SH-SY5Y (cell line): ENCODE results near the gene TLCD1.

Experiments used
- GATA2 ChIP-seq: IDR thresholded peaks from 2 replicates; pipeline ENCODE4 v1.6.1; 2011; ENCODE audit warnings: mild to moderate bottlenecking, low read depth, low read length
- GATA3 ChIP-seq: IDR thresholded peaks from 2 replicates; pipeline ENCODE4 v1.6.1; 2011; ENCODE audit warnings: low read depth, mild to moderate bottlenecking, low read length, moderate library complexity

DNA sequence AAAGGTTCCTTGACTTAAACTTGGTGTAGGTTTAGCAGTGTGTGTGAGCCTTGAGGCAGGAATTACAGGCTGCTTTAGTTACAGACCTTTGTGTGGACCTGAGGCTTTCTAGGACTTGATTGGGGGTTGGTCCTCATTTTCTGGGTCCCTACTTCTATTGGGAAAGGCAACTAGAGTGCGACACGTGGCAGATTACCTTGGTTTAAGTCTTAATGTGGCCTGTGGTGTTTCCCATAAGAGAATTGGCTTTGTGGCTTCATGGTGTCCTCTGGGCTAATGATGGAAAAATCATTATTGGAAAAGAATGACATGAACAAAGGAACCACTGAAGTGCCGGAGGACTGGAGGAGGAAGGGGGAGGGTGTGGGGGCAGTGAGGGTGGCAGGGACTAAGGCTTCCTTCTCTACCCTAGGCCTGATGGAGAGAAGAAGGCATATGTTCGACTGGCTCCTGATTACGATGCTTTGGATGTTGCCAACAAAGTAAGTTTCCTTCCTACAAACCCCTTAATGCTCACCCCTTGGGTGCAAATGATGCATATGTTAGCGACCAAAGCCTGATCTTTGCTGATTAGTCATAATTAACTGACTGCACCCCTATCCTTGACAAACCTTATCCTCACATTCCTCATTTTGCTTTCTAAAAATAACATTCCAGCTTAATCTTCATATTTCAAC lies 2.7 kb downstream of the TLCD1 start:
- TF ChIP-seq GATA2 = no peak
- TF ChIP-seq GATA3 = no peak
